Measurements from ENCODE around the gene ZNF638. TPM values are rescaled to one million over a fixed set of nuclear protein-coding genes. Genes with fewer than 3 reads are reported as not detected.

ZNF638 gene
- total and polyA plus RNA-seq, 8 donors: 92.1 to 280 (median 221) TPM

DNA sequence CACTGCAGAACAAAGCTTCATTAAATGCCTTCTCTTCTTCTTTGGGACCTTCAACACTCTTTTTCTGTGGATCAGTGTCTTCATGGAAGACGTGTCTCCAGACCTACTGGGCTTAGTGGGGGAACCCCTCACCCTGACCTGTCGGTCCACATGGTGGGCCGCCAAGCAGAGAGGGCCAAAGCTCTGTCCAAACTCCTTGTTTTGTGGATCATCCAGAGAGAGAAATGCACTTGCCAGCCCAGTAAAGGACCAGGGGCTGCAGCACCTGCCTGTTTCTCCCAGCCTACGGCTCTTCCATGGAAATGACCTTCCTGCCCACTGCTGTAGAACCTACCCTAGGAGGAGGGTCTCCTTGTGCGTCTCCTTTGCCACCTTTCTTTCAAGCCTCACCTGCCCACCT, 147.7 kb downstream of the ZNF638 start:
- Histone ChIP-seq H3K4me1 (peaks cover 3 to 48% of the 10 kb centered on the region in 2 donors), H3K36me3 (peaks cover 0 to 27% of the 10 kb centered on the region in 2 donors), H3K27ac (peak overlapping the region in 1 of 2 donors; percentile 93), H3K4me3 (no peak overlapping the region), H3K27me3 (no peaks in the 10 kb centered on the region), H3K9me3 (no peaks in the 10 kb centered on the region)
- no peak for DNase-seq
- intact Hi-C loops (cut with DNase I): no loop called here
- TF ChIP-seq, protein P1, sequence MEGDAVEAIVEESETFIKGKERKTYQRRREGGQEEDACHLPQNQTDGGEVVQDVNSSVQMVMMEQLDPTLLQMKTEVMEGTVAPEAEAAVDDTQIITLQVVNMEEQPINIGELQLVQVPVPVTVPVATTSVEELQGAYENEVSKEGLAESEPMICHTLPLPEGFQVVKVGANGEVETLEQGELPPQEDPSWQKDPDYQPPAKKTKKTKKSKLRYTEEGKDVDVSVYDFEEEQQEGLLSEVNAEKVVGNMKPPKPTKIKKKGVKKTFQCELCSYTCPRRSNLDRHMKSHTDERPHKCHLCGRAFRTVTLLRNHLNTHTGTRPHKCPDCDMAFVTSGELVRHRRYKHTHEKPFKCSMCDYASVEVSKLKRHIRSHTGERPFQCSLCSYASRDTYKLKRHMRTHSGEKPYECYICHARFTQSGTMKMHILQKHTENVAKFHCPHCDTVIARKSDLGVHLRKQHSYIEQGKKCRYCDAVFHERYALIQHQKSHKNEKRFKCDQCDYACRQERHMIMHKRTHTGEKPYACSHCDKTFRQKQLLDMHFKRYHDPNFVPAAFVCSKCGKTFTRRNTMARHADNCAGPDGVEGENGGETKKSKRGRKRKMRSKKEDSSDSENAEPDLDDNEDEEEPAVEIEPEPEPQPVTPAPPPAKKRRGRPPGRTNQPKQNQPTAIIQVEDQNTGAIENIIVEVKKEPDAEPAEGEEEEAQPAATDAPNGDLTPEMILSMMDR (IDR thresholded peaks at IDR 0.05): no peak
- no peak for ATAC-seq

DNA sequence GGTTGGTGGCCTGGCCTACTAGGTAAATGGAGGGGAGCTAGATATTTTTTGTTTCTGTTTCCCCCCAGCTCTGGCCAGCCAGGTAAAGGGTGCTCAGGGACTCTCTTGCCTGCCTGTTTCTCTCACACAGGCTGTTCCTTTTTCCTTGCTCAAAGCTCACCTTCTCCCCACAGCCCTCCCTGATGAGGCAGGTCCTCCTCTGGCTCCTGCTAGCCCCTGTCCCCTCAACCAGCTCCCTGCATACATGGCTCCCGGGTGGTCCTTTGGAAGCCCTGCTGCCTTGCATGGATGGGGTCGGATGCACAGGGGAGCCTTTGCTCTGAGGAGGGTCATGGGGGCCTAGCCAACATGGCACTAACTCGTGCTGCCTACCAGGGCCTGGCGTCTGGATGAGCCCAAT, 149.5 kb downstream of the ZNF638 start:
- DNase-seq (no peak), ATAC-seq (no peak)
- no peaks in the 10 kb centered on the region for H3K27me3 ChIP-seq
- peaks cover 0 to 29% of the 10 kb centered on the region in 2 donors for H3K4me1 ChIP-seq
- TF ChIP-seq, protein P1 (IDR thresholded peaks at IDR 0.05): no peak
- H3K36me3 ChIP-seq: peaks cover 0 to 40% of the 10 kb centered on the region in 2 donors
- intact Hi-C loops (cut with DNase I): no loop called here
- no peaks in the 10 kb centered on the region for H3K9me3 ChIP-seq
- H3K4me3 ChIP-seq: no peak overlapping the region
- no peak overlapping the region for H3K27ac ChIP-seq

DNA sequence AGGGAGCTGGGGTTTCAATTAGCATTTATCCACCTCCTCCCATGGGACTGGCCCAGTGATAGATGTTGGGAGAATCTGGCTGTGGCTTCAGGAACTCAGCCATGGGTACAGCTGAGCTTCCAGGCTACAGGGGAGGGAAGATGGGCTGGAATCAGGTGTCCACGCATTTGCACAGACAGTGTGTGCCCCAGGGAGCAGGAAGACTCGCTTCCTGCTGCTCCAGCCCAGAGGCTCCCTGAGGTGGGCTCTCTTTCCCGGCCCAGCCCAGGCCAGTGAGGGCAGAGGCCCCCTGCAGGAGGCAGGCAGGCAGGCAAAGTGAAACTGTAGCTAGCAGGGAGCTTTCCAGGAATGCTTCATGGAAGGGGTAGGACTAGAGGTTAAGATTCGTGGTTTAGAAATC, 150.5 kb downstream of the ZNF638 start:
- TF ChIP-seq, protein P1 (IDR thresholded peaks at IDR 0.05): no peak
- Histone ChIP-seq H3K9me3 (no peaks in the 10 kb centered on the region), H3K36me3 (peaks cover 0 to 47% of the 10 kb centered on the region in 2 donors), H3K4me3 (no peak overlapping the region), H3K4me1 (peaks cover 0 to 20% of the 10 kb centered on the region in 2 donors), H3K27ac (no peak overlapping the region), H3K27me3 (no peaks in the 10 kb centered on the region)
- DNase-seq (no peak), ATAC-seq (no peak)
- intact Hi-C loops (cut with DNase I): no loop called here

DNA sequence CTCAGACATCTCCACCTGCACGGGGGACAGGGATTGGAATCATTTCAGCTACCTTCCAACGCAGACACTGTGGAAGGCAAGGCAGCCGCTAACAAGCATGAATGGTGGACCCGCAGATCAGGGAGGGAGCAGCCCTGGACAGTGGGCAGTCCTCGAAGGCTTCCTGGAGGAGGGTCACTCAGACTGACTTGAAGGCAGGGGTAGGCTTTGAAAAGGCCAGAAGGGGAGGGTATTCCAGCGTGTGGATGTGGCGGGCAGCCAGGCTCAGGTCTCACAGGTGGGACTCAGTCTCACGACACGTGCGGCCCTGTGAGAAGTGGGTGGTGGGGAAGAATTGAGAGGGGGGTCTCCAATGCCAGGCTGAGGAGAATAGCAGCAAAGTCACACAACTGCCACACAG, 151.7 kb downstream of the ZNF638 start:
- Histone ChIP-seq H3K4me1 (peaks cover 0 to 10% of the 10 kb centered on the region in 2 donors), H3K9me3 (no peaks in the 10 kb centered on the region), H3K27me3 (no peaks in the 10 kb centered on the region), H3K36me3 (peaks cover 0 to 48% of the 10 kb centered on the region in 2 donors), H3K4me3 (no peak overlapping the region), H3K27ac (no peak overlapping the region)
- ATAC-seq (no peak), DNase-seq (no peak)
- TF ChIP-seq, protein P1 (IDR thresholded peaks at IDR 0.05): no peak
- intact Hi-C loops (cut with DNase I): no loop called here

DNA sequence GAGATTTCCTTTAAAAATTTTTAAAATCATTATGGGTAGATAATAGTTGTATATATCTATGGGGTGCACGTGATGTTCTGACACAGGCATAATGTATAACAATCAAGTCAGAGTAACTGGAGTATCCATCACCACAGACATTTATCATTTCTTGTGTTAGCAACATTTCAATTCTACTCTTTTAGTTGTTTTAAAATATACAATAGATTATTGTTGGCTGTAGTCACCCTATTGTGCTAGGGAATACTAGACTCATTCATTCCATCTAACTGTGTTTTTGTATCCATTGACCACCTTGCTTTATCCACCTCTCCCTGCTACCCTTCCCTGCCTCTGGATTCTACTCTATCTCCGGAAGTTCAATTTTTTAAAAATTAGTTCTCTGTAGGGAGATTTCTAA, 152.8 kb downstream of the ZNF638 start:
- H3K36me3 ChIP-seq: peaks cover 0 to 58% of the 10 kb centered on the region in 2 donors
- ATAC-seq: no peak
- H3K27me3 ChIP-seq: no peaks in the 10 kb centered on the region
- TF ChIP-seq, protein P1 (IDR thresholded peaks at IDR 0.05): no peak
- no peak for DNase-seq
- no peaks in the 10 kb centered on the region for H3K9me3 ChIP-seq
- H3K4me1 ChIP-seq: peaks cover 0 to 10% of the 10 kb centered on the region in 2 donors
- intact Hi-C loops (cut with DNase I): no loop called here
- H3K4me3 ChIP-seq: no peak overlapping the region
- no peak overlapping the region for H3K27ac ChIP-seq

Other genes with a start within 250 kb of the ZNF638 start
- gene MCEE, start 201.6 kb upstream of the ZNF638 start, total RNA-seq: 10 to 100 TPM; 15.6 to 18.5 TPM
- 10 to 100 TPM; 21.8 to 33.2 (median 25.6) TPM for gene MCEE, start 201.6 kb upstream of the ZNF638 start, polyA plus RNA-seq (ENCODE audit: insufficient read length in 6 of 6)
- gene MPHOSPH10, start 201.1 kb upstream of the ZNF638 start, total RNA-seq: 10 to 100 TPM; 22.1 to 28.8 TPM
- gene MPHOSPH10, start 201.1 kb upstream of the ZNF638 start, polyA plus RNA-seq (ENCODE audit: insufficient read length in 6 of 6): 10 to 100 TPM; 45.6 to 51.1 (median 48.9) TPM
- 1 to 10 TPM; 4.6 to 5.9 TPM for gene PAIP2B, start 104.7 kb upstream of the ZNF638 start, total RNA-seq
- gene PAIP2B, start 104.7 kb upstream of the ZNF638 start, polyA plus RNA-seq (ENCODE audit: insufficient read length in 6 of 6): 10 to 100 TPM in 3 of 6 donors, 1 to 10 TPM in 3; 8.4 to 11.5 (median 10.1) TPM
- gene DYSF, start 121.8 kb downstream of the ZNF638 start, total RNA-seq: 10 to 100 TPM; 24.5 to 71.4 TPM
- gene DYSF, start 121.8 kb downstream of the ZNF638 start, polyA plus RNA-seq (ENCODE audit: insufficient read length in 6 of 6): 10 to 100 TPM; 17.8 to 23.6 (median 20.1) TPM

Measured in left lung (tissue), 10 donors.